GM12878 (cell line): ENCODE measurements around the gene MAGI2. TPM values are rescaled to one million over a fixed set of nuclear protein-coding genes. Genes with fewer than 3 reads are reported as not detected.

Experiments used
- ATAC-seq: fragments of 200-7000 bp; cut with Tn5 transposase; 3 replicates; pipeline ENCODE4 v1.9.1; 2020; ENCODE audit warnings: mild to moderate bottlenecking, moderate library complexity
- BruUV-seq: library from RNA; stranded (reverse); fragments of 400-500 nt; replicated peaks from 2 replicates; lab custom pipeline; 2021; lab: Mats Ljungman, UMichigan
- CTCF ChIA-PET: fragments of 300-600 bp; sonication (Branson Sonifier 250); formaldehyde crosslinking; extraction: SDS; loops from one replicate; lab custom pipeline; 2021; ENCODE audit warnings: inconsistent platforms; lab: Yijun Ruan, JAX
- POLR2A ChIA-PET: fragments of 350-600 bp; formaldehyde crosslinking; extraction: SDS; loops from one replicate; lab custom pipeline; 2021; ENCODE audit warnings: inconsistent platforms; lab: Charles Lee
- RAD21 ChIA-PET: fragments of 300-600 bp; sonication (Branson Sonifier 250); formaldehyde crosslinking; loops from one replicate; lab custom pipeline; 2023; ENCODE audit warnings: antibody characterized with exemption; ENCODE audit not compliant: unreplicated experiment; lab: Charles Lee
- SMC1A ChIA-PET: fragments of 300-600 bp; sonication (Branson Sonifier 250); formaldehyde crosslinking; loops from one replicate; lab custom pipeline; 2023; ENCODE audit not compliant: unreplicated experiment, uncharacterized antibody; lab: Charles Lee
- DNase-seq: peaks from one replicate; pipeline ENCODE4 v3.0.0-alpha.2; 2011; ENCODE audit warnings: low read depth, low spot score
- FAIRE-seq: peaks from 3 replicates; lab custom pipeline; 2011; peaks lifted over from hg19 to GRCh38; lab: Jason Lieb, UNC
- H2AFZ ChIP-seq: 2 replicates; pipeline ENCODE4 v1.6.0; 2011; ENCODE audit warnings: low read depth, low read length, control low read depth; ENCODE audit not compliant: control insufficient read depth
- H3K27ac ChIP-seq: 2 replicates; pipeline ENCODE4 v1.5.1; 2011; ENCODE audit warnings: control low read depth; ENCODE audit not compliant: control insufficient read depth, insufficient read depth
- H3K27me3 ChIP-seq, 2 experiments: replicated peaks in 1 of 2; 2 replicates each; pipeline versions ENCODE4 v1.6.0 to v1.6.1; 2011; ENCODE audit warnings: low read length in 1 of 2; ENCODE audit not compliant: control insufficient read depth in 2 of 2, insufficient read depth in 2 of 2
- H3K36me3 ChIP-seq, 2 experiments: 2 replicates each; pipeline ENCODE4 v1.5.1; 2011; ENCODE audit warnings: low read length in 1 of 2; ENCODE audit not compliant: control insufficient read depth in 2 of 2, insufficient read depth in 2 of 2
- H3K4me1 ChIP-seq: 2 replicates; pipeline ENCODE4 v1.6.1; 2011; ENCODE audit warnings: mild to moderate bottlenecking, low read length, moderate library complexity, mixed read lengths; ENCODE audit not compliant: control insufficient read depth, insufficient read depth
- H3K4me2 ChIP-seq: 2 replicates; pipeline ENCODE4 v1.6.0; 2011; ENCODE audit warnings: control low read depth; ENCODE audit not compliant: control insufficient read depth, insufficient read depth
- H3K4me3 ChIP-seq: fragments of 200-600 bp; sonication (generic); 2 replicates; pipeline ENCODE4 v1.5.1; 2016
- H3K79me2 ChIP-seq: 2 replicates; pipeline ENCODE4 v1.6.0; 2011; ENCODE audit warnings: low read length; ENCODE audit not compliant: control insufficient read depth, insufficient read depth
- H3K9ac ChIP-seq: 2 replicates; pipeline ENCODE4 v1.8.0; 2011; ENCODE audit warnings: low read length, control low read depth, mixed read lengths; ENCODE audit not compliant: control insufficient read depth, insufficient read depth
- H3K9me3 ChIP-seq: replicated peaks from 3 replicates; pipeline ENCODE4 v1.5.1; 2011; ENCODE audit warnings: mild to moderate bottlenecking, low read length; ENCODE audit not compliant: control insufficient read depth, insufficient read depth
- H4K20me1 ChIP-seq: 2 replicates; pipeline ENCODE4 v1.6.0; 2011; ENCODE audit not compliant: control insufficient read depth, insufficient read depth
- HDAC2 ChIP-seq: fragments of 200-600 bp; sonication (generic); IDR thresholded peaks from 2 replicates; pipeline ENCODE4 v1.6.1; 2017
- SUPT20H ChIP-seq: IDR thresholded peaks from 2 replicates; pipeline ENCODE4 v1.6.1; 2011; ENCODE audit warnings: low read depth, mild to moderate bottlenecking, low read length, moderate library complexity, borderline replicate concordance; ENCODE audit not compliant: control insufficient read depth
- WGBS: methylation state at CpG from one replicate; pipeline ENCODE4 v1.1.6; 2016; ENCODE audit warnings: low lambda C conversion rate; ENCODE audit not compliant: insufficient replicate concordance, insufficient coverage; ENCODE audit errors: missing lambda C conversion rate; 5-methylcytosine and 5-hydroxymethylcytosine counted together
- in situ Hi-C: fragments of 300-500 bp; cut with MboI; formaldehyde crosslinking; loops from 9 replicates; pipeline ENCODE4 v1.14.3; 2018; ENCODE audit warnings: mixed read lengths
- intact Hi-C: fragments of 100-400 bp; cut with micrococcal nuclease; formaldehyde crosslinking; loops from one replicate; pipeline ENCODE4 v1.14.2; 2022; ENCODE audit not compliant: unreplicated experiment
- polyA plus RNA-seq, 11 experiments: library from polyadenylated mRNA; depleted of rRNA in 4 of 11; unstranded in 6 of 11; stranded (reverse) in 5 of 11; fragments of >200 nt; fragmentation: Nextera tagmentation in 4 of 11; fragmentation: Illumina TruSeq in 1 of 11; extraction: Ambion mirVana in 4 of 11; extraction: Trizol in 1 of 11; gene quantifications; 1 replicate in 1 of 11; 2 replicates in 10 of 11; pipeline versions ENCODE4 v1.2.1 to v1.2.3, GENCODE V29; 2011 to 2016; ENCODE audit warnings: inconsistent platforms in 2 of 11, missing spikeins in 2 of 11, low read depth in 1 of 11
- total RNA-seq, 4 experiments: library from RNA; depleted of rRNA in 3 of 4; stranded (reverse); fragments of >200 nt in 3 of 4; fragmentation: Illumina TruSeq in 1 of 4; extraction: Trizol in 1 of 4; gene quantifications; 2 replicates each; pipeline versions ENCODE4 v1.2.1 to v1.2.3, GENCODE V29; 2013 to 2021
- TF ChIP-seq, protein P1 (sequence below): fragments of 450-650 bp; IDR thresholded peaks from 2 replicates; pipeline ENCODE4 v1.6.1; 2017; ENCODE audit warnings: mild to moderate bottlenecking, moderate library complexity
- TF ChIP-seq, protein P2 (sequence below): IDR thresholded peaks from 2 replicates; pipeline ENCODE4 v1.6.1; 2011; ENCODE audit warnings: borderline replicate concordance, low read depth, mild to moderate bottlenecking, moderate library complexity, low read length; ENCODE audit not compliant: insufficient read depth, poor library complexity, severe bottlenecking
- TF ChIP-seq, protein P3 (sequence below): fragments of 150-350 bp; IDR thresholded peaks from 2 replicates; pipeline ENCODE4 v1.6.1; 2016; ENCODE audit warnings: low read depth, low read length

MAGI2 gene
- total and polyA plus RNA-seq, 10 of the 15 experiments (the other 5 are each of a cell fraction or from before 2014, with no cell fraction given) = 0.01 to 0.31 (median 0.05) TPM; not detected in 2

DNA sequence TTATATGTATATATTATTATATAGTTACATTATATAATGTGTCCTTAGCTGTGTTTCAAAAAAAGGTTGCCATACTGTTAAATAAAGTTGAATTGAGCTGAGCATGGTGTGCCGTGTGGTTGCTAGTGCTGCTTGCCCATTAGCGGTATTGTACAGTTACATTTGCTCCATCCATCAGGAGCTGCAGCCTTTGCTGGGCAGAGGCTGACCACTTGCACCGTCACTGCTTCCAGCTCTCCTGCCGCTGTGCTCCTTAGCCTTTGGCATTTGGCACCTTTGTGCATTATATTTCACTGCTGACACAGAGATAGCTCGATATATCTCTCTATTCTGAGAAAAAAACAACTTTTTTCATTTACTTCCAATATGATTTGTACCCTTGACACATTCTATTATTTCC lies 1282.7 kb downstream of the MAGI2 start (continued):
- TF ChIP-seq, protein P1, sequence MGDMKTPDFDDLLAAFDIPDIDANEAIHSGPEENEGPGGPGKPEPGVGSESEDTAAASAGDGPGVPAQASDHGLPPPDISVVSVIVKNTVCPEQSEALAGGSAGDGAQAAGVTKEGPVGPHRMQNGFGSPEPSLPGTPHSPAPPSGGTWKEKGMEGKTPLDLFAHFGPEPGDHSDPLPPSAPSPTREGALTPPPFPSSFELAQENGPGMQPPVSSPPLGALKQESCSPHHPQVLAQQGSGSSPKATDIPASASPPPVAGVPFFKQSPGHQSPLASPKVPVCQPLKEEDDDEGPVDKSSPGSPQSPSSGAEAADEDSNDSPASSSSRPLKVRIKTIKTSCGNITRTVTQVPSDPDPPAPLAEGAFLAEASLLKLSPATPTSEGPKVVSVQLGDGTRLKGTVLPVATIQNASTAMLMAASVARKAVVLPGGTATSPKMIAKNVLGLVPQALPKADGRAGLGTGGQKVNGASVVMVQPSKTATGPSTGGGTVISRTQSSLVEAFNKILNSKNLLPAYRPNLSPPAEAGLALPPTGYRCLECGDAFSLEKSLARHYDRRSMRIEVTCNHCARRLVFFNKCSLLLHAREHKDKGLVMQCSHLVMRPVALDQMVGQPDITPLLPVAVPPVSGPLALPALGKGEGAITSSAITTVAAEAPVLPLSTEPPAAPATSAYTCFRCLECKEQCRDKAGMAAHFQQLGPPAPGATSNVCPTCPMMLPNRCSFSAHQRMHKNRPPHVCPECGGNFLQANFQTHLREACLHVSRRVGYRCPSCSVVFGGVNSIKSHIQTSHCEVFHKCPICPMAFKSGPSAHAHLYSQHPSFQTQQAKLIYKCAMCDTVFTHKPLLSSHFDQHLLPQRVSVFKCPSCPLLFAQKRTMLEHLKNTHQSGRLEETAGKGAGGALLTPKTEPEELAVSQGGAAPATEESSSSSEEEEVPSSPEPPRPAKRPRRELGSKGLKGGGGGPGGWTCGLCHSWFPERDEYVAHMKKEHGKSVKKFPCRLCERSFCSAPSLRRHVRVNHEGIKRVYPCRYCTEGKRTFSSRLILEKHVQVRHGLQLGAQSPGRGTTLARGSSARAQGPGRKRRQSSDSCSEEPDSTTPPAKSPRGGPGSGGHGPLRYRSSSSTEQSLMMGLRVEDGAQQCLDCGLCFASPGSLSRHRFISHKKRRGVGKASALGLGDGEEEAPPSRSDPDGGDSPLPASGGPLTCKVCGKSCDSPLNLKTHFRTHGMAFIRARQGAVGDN = no peak

DNA sequence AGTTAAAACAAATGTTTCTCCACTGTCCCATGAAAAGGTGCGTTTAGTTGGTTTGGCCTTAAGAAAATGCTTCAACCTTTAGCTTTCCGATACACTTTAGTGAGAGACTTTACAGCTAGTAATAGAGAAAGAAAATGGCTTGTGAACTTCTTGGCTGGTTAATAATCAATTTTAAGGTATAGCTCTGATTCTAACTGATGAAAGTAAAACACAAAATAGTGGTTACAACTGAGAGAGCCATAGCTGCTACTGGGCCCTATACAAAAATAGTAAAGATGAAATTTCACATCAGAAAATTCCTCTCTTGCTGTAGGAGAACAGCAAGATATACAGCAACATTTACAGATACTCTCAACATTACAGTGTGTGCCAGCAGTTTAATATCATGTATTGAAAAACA lies 1283.5 kb downstream of the MAGI2 start:
- intact Hi-C loops = no loop called here
- no peak overlapping the region for H3K9ac ChIP-seq
- no peak for FAIRE-seq
- no peak overlapping the region for H3K4me2 ChIP-seq
- POLR2A ChIA-PET = no interaction called here
- no peak overlapping the region for H3K27ac ChIP-seq
- ATAC-seq = no peak
- H3K79me2 ChIP-seq = no peaks in the 10 kb centered on the region
- BruUV-seq = no TSS peak
- H3K9me3 ChIP-seq = no peaks in the 10 kb centered on the region
- RAD21 ChIA-PET = no interaction called here
- SMC1A ChIA-PET = interaction anchor here (1.5 kb wide), 1 partner anchor 9 kb away, joined by 5 read pairs; no protein-coding TSS in a partner anchor
- H3K4me3 ChIP-seq = no peak overlapping the region
- H3K27me3 ChIP-seq = peaks cover 0 to 8% of the 10 kb centered on the region in 2 experiments; a peak in 2 of 4 replicates
- no peaks in the 10 kb centered on the region for H3K36me3 ChIP-seq
- no peaks in the 10 kb centered on the region for H4K20me1 ChIP-seq
- no peaks in the 10 kb centered on the region for H3K4me1 ChIP-seq
- CTCF ChIA-PET = interaction anchor here (0.6 kb wide), 1 partner anchor 21 kb away, joined by 4 read pairs; no protein-coding TSS in a partner anchor
- 74% methylated on average over 2 of the region's 2 CpGs for WGBS
- no peak overlapping the region for H2AFZ ChIP-seq
- DNase-seq = no peak
- in situ Hi-C loops = no loop called here
- TF ChIP-seq HDAC2 (no peak), SUPT20H (no peak)
- TF ChIP-seq, protein P2, sequence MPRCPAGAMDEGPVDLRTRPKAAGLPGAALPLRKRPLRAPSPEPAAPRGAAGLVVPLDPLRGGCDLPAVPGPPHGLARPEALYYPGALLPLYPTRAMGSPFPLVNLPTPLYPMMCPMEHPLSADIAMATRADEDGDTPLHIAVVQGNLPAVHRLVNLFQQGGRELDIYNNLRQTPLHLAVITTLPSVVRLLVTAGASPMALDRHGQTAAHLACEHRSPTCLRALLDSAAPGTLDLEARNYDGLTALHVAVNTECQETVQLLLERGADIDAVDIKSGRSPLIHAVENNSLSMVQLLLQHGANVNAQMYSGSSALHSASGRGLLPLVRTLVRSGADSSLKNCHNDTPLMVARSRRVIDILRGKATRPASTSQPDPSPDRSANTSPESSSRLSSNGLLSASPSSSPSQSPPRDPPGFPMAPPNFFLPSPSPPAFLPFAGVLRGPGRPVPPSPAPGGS = no peak
- TF ChIP-seq, protein P3, sequence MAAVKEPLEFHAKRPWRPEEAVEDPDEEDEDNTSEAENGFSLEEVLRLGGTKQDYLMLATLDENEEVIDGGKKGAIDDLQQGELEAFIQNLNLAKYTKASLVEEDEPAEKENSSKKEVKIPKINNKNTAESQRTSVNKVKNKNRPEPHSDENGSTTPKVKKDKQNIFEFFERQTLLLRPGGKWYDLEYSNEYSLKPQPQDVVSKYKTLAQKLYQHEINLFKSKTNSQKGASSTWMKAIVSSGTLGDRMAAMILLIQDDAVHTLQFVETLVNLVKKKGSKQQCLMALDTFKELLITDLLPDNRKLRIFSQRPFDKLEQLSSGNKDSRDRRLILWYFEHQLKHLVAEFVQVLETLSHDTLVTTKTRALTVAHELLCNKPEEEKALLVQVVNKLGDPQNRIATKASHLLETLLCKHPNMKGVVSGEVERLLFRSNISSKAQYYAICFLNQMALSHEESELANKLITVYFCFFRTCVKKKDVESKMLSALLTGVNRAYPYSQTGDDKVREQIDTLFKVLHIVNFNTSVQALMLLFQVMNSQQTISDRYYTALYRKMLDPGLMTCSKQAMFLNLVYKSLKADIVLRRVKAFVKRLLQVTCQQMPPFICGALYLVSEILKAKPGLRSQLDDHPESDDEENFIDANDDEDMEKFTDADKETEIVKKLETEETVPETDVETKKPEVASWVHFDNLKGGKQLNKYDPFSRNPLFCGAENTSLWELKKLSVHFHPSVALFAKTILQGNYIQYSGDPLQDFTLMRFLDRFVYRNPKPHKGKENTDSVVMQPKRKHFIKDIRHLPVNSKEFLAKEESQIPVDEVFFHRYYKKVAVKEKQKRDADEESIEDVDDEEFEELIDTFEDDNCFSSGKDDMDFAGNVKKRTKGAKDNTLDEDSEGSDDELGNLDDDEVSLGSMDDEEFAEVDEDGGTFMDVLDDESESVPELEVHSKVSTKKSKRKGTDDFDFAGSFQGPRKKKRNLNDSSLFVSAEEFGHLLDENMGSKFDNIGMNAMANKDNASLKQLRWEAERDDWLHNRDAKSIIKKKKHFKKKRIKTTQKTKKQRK = no peak
